MCF 10A (cell line): Measurements from ENCODE around the gene PER1. TPM values are rescaled to one million over a fixed set of nuclear protein-coding genes. Genes with fewer than 3 reads are reported as not detected.

Experiments used
- BruUV-seq: library from RNA; stranded (reverse); fragments of 400-500 nt; replicated peaks from 2 replicates; lab custom pipeline; 2021; lab: Mats Ljungman, UMichigan
- CTCF ChIA-PET: fragments of 300-600 bp; sonication (Branson Sonifier 250); formaldehyde crosslinking; extraction: SDS; loops from one replicate; lab custom pipeline; 2021; ENCODE audit warnings: antibody characterized with exemption, inconsistent platforms; lab: Yijun Ruan, JAX
- POLR2A ChIA-PET: fragments of 300-600, 350-650 bp; sonication (Branson Sonifier 250); formaldehyde crosslinking; extraction: SDS; loops from one replicate; lab custom pipeline; 2020; ENCODE audit warnings: antibody characterized with exemption, inconsistent platforms; lab: Yijun Ruan, JAX
- DNase-seq: peaks from one replicate; pipeline ENCODE4 v3.0.0-alpha.2; 2018; ENCODE audit not compliant: unreplicated experiment
- H3K27ac Mint-ChIP-seq: one replicate; pipeline ENCODE4 v1.8.0; 2022; ENCODE audit warnings: mild to moderate bottlenecking, low read depth, mixed read lengths; ENCODE audit not compliant: unreplicated experiment
- H3K27me3 Mint-ChIP-seq: one replicate; pipeline ENCODE4 v1.8.0; 2022; ENCODE audit warnings: mixed read lengths; ENCODE audit not compliant: insufficient read depth, unreplicated experiment
- H3K36me3 Mint-ChIP-seq: one replicate; pipeline ENCODE4 v1.8.0; 2022; ENCODE audit warnings: mild to moderate bottlenecking, moderate library complexity, mixed read lengths; ENCODE audit not compliant: insufficient read depth, unreplicated experiment
- H3K4me1 Mint-ChIP-seq: one replicate; pipeline ENCODE4 v1.8.0; 2022; ENCODE audit warnings: mixed read lengths; ENCODE audit not compliant: insufficient read depth, unreplicated experiment
- H3K4me3 Mint-ChIP-seq: one replicate; pipeline ENCODE4 v1.8.0; 2022; ENCODE audit warnings: mild to moderate bottlenecking, moderate library complexity, mixed read lengths; ENCODE audit not compliant: unreplicated experiment
- H3K9me3 Mint-ChIP-seq: one replicate; pipeline ENCODE4 v1.8.0; 2022; ENCODE audit warnings: mixed read lengths; ENCODE audit not compliant: unreplicated experiment
- intact Hi-C: fragments of 100-400 bp; cut with micrococcal nuclease; formaldehyde crosslinking; loops from 2 replicates; pipeline ENCODE4 v1.14.1; 2022
- total RNA-seq: library from RNA; stranded (reverse); gene quantifications from 2 replicates; pipeline ENCODE4 v1.2.3, GENCODE V29; 2022
- TF ChIP-seq, protein P1 (sequence below): fragments of 200-600 bp; IDR thresholded peaks from one replicate; pipeline ENCODE4 v1.8.0; 2022; ENCODE audit warnings: antibody characterized with exemption, mild to moderate bottlenecking; ENCODE audit not compliant: unreplicated experiment

Gene PER1
- total RNA-seq, 1 experiment from 2014 or later, result 190 TPM

DNA sequence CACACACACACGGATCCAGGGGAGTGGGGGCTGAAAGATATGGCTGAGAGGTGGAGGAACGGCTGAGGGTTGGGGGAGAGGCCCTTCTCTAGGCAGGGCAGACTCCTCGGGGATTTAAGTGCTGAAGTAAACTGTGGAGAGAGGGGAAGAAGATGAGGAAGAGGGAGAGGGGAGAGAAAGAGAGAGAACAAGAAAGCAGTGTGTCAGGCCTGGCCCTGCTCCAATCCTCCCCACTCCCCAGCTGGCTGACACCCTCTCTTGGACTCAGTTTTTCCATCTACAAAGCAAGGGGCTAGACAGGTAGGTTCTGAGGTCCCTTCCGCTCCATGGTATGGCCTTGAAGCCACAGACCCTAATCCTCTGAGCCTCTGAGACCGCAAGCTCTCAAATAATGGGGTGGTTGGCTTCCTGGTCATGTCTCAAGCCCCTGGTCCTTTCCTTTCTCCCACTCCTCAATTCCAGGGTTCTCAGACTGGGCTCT, 8.6 kb upstream of the PER1 start:
- Mint-ChIP-seq H3K4me1 (peaks cover 38% of the 10 kb centered on the region), H3K4me3 (peak overlapping the region; percentile 78), H3K36me3 (peaks cover 31% of the 10 kb centered on the region), H3K27ac (peak overlapping the region; percentile 94), H3K27me3 (no peaks in the 10 kb centered on the region), H3K9me3 (no peaks in the 10 kb centered on the region)
- no peak for DNase-seq
- BruUV-seq, result no TSS peak
- ChIA-PET POLR2A (interaction anchor here (0.6 to 16.5 kb wide), 13 partner anchors 8 to 87 kb away, joined by 3 to 429 read pairs (median 3); partner anchors contain the start of genes ALOXE3, BORCS6, CTC1 and HES7), CTCF (interaction anchor here (0.7 to 8.7 kb wide), 4 partner anchors 16 to 50 kb away, joined by 3 to 59 read pairs (median 10); partner anchors contain the start of genes ALOXE3 and TMEM107)
- intact Hi-C loops, result no loop called here
- TF ChIP-seq, protein P1, sequence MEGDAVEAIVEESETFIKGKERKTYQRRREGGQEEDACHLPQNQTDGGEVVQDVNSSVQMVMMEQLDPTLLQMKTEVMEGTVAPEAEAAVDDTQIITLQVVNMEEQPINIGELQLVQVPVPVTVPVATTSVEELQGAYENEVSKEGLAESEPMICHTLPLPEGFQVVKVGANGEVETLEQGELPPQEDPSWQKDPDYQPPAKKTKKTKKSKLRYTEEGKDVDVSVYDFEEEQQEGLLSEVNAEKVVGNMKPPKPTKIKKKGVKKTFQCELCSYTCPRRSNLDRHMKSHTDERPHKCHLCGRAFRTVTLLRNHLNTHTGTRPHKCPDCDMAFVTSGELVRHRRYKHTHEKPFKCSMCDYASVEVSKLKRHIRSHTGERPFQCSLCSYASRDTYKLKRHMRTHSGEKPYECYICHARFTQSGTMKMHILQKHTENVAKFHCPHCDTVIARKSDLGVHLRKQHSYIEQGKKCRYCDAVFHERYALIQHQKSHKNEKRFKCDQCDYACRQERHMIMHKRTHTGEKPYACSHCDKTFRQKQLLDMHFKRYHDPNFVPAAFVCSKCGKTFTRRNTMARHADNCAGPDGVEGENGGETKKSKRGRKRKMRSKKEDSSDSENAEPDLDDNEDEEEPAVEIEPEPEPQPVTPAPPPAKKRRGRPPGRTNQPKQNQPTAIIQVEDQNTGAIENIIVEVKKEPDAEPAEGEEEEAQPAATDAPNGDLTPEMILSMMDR, result no peak

DNA sequence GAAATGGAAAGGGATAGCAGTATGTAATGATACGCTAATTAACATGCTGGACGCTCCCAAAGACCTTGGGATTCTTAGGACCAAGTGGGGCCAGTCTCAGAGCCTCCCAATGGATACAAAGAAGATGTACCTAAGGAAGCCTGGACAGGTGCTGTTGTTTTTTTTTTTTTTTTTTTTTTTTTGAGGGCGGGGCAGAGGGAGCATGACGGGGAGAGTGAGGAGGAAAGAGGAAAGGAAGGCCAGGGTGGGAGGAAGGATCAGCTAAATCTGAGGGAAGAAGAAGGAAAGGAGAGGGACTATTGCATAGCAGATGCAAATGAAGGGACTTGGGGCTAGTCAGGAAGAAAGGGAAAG, 8.0 kb upstream of the PER1 start:
- Mint-ChIP-seq H3K9me3 (no peaks in the 10 kb centered on the region), H3K27ac (no peak overlapping the region), H3K27me3 (no peaks in the 10 kb centered on the region), H3K36me3 (peaks cover 31% of the 10 kb centered on the region), H3K4me1 (peaks cover 38% of the 10 kb centered on the region), H3K4me3 (peak overlapping the region; percentile 78)
- intact Hi-C loops, result no loop called here
- BruUV-seq, result no TSS peak
- no peak for DNase-seq
- TF ChIP-seq, protein P1, result no peak
- ChIA-PET POLR2A (interaction anchor here (0.6 to 16.5 kb wide), 10 partner anchors 11 to 88 kb away, joined by 3 to 429 read pairs (median 6); partner anchors contain the start of genes ALOXE3, BORCS6 and CTC1), CTCF (interaction anchor here (0.7 to 8.7 kb wide), 4 partner anchors 21 to 600 kb away, joined by 4 to 59 read pairs (median 10); partner anchors contain the start of gene ALOXE3)

DNA sequence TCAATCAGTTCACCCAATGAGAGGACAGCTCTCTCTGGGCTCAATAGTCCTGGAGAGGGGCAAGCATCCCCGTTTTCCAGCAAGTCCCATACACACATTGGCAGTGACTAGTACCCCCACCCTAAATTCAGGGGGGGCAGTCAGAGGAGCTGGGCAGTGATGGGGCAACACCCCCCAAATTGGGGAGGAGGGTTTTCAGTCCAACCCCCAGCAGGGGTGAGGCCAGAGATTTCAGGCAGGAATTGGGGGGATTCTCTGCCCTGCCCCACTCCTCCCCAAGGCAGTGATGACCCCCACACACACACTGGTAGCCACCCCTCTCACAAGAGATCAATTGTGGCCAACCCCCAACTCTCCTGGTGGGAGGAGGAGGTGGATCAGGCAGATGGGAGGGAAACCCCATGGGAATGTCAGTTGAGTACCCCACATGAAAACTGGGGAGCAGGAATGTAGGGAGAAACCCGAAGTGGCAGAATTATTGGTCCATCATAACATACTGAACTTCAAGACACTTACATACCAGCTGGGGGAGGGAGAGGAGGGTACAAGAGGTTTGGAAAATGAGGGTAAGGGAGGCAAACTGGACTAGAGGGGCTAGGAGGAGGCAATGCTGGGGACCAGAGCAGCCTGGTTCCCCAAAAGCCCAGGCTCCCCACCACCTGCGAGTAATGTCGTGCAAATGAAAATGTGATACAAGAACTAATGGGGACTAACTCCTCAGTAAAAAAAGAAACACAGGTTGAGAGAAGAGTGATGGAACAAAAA, 7.4 kb upstream of the PER1 start:
- peak overlapping the region; percentile 78 for H3K4me3 Mint-ChIP-seq
- H3K9me3 Mint-ChIP-seq, result no peaks in the 10 kb centered on the region
- peaks cover 35% of the 10 kb centered on the region for H3K4me1 Mint-ChIP-seq
- TF ChIP-seq, protein P1, result no peak
- no peak for DNase-seq
- intact Hi-C loops, result no loop called here
- H3K36me3 Mint-ChIP-seq, result peaks cover 31% of the 10 kb centered on the region
- POLR2A ChIA-PET, result interaction anchor here (0.7 to 16.5 kb wide), 11 partner anchors 8 to 88 kb away, joined by 3 to 429 read pairs (median 11); partner anchors contain the start of genes ALOXE3, BORCS6, CTC1 and TMEM107
- CTCF ChIA-PET, result interaction anchor here (0.6 to 8.7 kb wide), 10 partner anchors 8 to 599 kb away, joined by 3 to 59 read pairs (median 4); partner anchors contain the start of genes ALOXE3 and BORCS6
- no peaks in the 10 kb centered on the region for H3K27me3 Mint-ChIP-seq
- BruUV-seq, result no TSS peak
- no peak overlapping the region for H3K27ac Mint-ChIP-seq

DNA sequence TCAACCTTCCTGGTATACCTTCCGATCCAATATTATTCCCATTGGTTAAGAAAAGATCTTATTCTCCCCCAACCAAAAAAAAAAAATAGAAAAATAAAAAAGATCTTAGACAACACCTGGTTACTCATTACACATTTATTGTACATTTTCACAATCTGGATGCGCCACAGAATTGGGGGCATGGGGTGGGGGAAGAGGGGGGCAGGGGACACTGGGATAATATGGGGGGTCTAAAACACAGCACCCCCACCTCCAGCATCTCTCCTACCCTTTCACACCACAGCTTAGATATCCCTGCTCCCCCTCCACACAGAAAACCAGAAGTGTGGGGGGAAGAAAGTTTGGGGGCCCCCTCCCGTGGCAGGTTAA, 6.8 kb upstream of the PER1 start:
- no TSS peak for BruUV-seq

More for the DNA sequence above, 6.8 kb upstream of the PER1 start:
- ChIA-PET CTCF (interaction anchor here (0.6 to 8.7 kb wide), 11 partner anchors 8 to 913 kb away, joined by 3 to 59 read pairs (median 4); partner anchors contain the start of genes ALOXE3, BORCS6 and HES7), POLR2A (interaction anchor here (0.6 to 16.5 kb wide), 10 partner anchors 8 to 107 kb away, joined by 3 to 429 read pairs (median 78); partner anchors contain the start of genes ALOXE3, BORCS6, HES7 and TMEM107)
- Mint-ChIP-seq H3K27me3 (no peaks in the 10 kb centered on the region), H3K4me1 (peaks cover 36% of the 10 kb centered on the region), H3K36me3 (peaks cover 31% of the 10 kb centered on the region), H3K4me3 (peak overlapping the region; percentile 21), H3K9me3 (no peaks in the 10 kb centered on the region), H3K27ac (peak overlapping the region; percentile 24)
- no peak for DNase-seq
- TF ChIP-seq, protein P1, result no peak
- intact Hi-C loops, result no loop called here
